ENCODE data around the gene RTN1.
A peak's percentile ranks its signal among the peaks of the same experiment; 100 is the strongest.

- TF ChIP-seq, protein P1, sequence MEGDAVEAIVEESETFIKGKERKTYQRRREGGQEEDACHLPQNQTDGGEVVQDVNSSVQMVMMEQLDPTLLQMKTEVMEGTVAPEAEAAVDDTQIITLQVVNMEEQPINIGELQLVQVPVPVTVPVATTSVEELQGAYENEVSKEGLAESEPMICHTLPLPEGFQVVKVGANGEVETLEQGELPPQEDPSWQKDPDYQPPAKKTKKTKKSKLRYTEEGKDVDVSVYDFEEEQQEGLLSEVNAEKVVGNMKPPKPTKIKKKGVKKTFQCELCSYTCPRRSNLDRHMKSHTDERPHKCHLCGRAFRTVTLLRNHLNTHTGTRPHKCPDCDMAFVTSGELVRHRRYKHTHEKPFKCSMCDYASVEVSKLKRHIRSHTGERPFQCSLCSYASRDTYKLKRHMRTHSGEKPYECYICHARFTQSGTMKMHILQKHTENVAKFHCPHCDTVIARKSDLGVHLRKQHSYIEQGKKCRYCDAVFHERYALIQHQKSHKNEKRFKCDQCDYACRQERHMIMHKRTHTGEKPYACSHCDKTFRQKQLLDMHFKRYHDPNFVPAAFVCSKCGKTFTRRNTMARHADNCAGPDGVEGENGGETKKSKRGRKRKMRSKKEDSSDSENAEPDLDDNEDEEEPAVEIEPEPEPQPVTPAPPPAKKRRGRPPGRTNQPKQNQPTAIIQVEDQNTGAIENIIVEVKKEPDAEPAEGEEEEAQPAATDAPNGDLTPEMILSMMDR (IDR thresholded peaks at IDR 0.05) = peak; percentile 28 to 58 (median 52)
- TF ChIP-seq POLR2A (IDR thresholded peaks at IDR 0.05) = no peak
Measured at GRCh38 chr14:59918824-59919569, 48.4 kb upstream of the RTN1 start.

Data from adrenal gland (tissue), 5 donors.